Stimulated activated CD8-positive, alpha-beta memory T cell treated with anti-CD3 and anti-CD28 coated beads, Interleukin-7, amount 100 ng/mL, for 4 hours (primary cell): ENCODE measurements around the gene ATP10A.
"Not testable (repeated sequence)": the region's sequence is repeated elsewhere in the genome, so short reads cannot be mapped to it uniquely, and the experiment has no call there.

Experiments used
- DNase-seq, 2 donors: peaks; one replicate each; pipeline ENCODE4 v3.0.0-alpha.2; 2020; ENCODE audit warnings: low read depth in 2 of 2

The ATP10A gene

GRCh38 chr15:25856059-25856458 is 7.1 kb downstream of the ATP10A start:
- DNase-seq = not testable (repeated sequence)

- no peak for DNase-seq
Observed at GRCh38 chr15:25852661-25853524, 10.2 kb downstream of the ATP10A start.

- DNase-seq = no peak
Observed at GRCh38 chr15:25852027-25852426, 11.1 kb downstream of the ATP10A start.

- DNase-seq = peak; percentile 54 to 68
Observed at GRCh38 chr15:25850154-25851111, 12.7 kb downstream of the ATP10A start.

- DNase-seq = no peak
Observed at GRCh38 chr15:25849157-25849921, 13.8 kb downstream of the ATP10A start.

DNA sequence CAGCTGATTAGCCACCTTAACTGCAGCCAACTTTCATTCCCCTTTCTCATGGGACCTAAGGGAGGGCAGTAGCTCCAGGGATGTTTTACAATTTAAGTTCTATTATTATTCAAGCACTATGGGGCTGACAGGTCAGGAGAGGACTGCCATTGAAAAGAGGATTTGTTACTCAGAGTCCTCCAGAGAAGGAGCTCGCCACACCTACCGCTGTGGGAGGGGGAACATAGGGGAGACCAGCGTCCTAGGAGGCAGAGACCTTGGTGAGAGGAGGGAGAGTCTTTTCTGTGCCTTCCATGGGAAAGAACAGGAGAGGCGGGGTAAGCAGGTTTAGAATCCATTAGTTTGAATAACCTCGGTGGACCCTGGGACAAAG is 14.4 kb downstream of the ATP10A start:
- no peak for DNase-seq

DNA sequence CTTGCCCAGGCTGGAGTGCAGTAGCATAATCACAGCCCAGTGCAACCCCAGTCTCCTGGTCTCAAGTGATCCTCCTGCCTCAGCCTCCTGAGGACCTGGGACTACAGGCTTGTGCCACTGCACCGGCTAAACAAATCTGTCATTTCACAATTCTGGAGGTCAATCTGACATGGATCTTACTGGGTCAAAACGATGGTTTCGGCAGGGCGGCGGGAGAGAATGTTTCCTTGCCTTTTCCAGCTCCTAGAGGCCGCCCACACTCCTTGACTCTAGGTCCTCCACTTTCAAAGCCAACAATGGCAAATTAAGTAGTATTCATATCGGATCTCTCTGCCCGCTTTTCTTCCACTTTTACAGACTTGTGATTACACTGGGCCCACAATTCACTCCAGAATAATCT is 14.8 kb downstream of the ATP10A start:
- DNase-seq = no peak

GRCh38 chr15:25847051-25847450 is 16.1 kb downstream of the ATP10A start:
- no peak for DNase-seq

DNA sequence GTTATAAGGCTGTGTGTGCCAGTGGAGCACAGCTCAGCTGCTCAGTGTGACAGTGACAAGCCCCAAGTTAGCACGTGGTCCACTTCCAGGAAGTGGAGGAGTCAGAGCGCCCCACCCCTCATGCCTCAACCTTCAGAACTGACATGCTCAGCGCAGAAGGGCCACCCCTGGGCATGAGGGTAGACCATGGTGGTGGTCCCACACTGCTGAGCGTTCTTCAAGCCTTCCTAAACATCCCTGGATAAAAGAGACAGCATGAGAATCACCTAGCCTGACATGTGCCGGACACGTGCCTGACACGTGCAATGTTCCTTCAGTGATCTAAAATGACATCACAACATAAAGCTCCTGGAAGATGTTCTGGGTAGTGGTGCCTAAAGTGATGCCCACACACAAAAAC is 16.8 kb downstream of the ATP10A start:
- DNase-seq = peak; percentile 67 to 73

DNA sequence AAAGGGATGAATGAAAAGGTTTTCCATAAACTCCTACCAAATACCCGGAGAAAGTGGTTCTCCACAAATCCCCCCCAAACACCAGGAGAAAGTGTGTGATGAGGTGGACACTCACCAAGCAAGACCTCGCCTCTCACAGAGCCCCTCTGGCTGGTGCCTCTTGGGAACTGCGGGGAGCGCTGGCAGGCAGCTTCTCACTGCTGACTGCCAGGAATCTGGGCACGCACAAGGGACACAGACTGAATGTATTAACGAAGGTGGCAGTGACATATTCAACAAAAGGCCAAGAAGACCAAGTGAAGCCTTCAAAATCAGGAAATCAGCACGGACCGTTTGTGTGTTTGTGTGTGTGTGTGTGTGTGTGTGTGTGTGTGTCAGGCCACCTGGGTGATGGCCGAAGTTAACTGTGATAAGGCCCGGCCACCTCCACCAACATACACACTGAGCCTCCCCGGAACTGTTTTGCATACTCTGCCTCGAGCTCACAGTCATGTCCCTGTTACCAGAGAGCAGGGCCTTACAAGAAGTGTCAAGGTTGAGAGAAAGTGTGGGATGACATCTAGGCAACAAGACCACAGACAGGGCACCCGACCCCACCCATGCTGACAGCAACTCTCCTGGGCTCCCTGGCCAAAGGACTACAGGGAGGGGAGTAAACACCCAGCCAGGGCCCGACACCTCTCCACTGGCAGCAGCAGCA is 18.0 kb downstream of the ATP10A start:
- no peak for DNase-seq

DNA sequence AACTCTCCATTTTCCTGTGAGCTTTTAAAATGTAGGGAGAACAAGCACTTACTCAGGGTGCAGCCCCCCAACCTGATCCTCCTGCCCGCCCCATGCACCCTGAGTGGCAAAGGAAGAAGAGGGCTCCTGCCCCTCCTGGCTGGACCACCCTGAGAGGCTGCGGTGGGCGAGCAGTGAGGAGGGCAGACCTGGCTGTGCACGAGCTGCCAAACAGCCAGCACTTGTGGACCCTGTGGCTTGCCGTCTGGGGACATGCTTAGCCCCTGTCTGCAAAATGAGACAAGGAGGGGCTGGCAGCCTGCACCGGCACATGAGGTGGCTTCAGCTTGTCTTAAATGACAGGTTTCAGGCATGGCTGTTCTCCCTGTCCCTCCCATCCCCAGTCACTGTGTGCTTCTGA is 18.6 kb downstream of the ATP10A start:
- no peak for DNase-seq

- no peak for DNase-seq
Observed at GRCh38 chr15:25844076-25844475, 19.1 kb downstream of the ATP10A start.

DNA sequence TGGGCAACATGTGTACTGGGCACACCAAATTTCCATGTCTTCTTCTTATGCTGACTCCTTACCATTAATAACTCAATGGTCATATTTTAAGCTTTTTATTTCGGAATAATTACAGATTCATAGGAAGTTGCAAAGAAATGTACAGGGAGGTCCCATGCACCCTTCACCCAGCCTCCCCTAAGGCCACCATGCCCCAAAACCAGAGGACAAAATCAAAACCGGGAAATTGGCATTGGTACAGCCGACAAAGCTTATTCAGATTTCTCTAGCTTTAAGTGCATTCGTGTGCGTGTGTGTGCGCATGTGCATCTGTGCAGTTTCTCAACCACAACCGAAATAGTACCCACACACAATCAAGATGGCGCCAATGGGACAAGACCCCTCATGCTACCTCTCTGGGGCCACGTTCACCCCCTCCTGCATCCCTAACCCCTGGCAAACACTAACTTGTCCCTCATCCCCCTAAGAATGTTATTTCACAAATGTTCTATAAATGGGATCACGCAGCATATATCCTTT is 23.4 kb downstream of the ATP10A start:
- DNase-seq = no peak

GRCh38 chr15:25838871-25839195 is 24.3 kb downstream of the ATP10A start:
- DNase-seq = no peak

DNA sequence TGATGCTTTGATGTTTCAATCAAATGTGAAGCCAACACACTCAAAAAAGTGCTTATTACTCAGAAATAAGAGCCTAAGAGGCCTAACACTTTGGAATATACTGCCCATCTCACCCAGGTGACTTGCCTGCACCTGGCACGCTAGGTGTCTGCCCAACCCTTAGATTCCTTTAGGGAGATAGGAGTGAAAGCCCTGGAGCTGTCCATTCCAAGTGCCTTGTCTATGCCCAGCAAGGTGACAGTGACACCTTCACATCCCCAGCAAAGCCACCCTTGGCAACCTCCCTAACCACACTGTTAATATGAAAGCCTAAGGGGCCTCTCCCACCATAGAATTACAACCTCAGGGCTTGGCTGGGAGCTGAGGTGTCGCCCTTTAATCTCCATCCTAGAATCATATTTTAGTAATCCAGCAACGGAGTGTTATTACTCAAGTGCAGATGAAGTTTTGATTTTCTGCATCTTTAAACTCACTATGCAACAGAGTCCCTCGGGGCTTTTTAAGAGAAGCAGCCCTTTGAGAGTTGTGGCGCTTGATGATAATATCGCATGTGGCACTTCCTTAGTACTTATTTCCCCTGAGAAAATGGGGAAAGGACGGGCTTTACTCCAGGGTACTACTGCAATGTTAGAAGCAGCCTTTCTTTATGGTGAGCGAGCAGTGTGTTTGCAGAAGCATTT is 24.8 kb downstream of the ATP10A start:
- DNase-seq = no peak

- DNase-seq = no peak
Observed at GRCh38 chr15:25832158-25832557, 31.0 kb downstream of the ATP10A start.

DNA sequence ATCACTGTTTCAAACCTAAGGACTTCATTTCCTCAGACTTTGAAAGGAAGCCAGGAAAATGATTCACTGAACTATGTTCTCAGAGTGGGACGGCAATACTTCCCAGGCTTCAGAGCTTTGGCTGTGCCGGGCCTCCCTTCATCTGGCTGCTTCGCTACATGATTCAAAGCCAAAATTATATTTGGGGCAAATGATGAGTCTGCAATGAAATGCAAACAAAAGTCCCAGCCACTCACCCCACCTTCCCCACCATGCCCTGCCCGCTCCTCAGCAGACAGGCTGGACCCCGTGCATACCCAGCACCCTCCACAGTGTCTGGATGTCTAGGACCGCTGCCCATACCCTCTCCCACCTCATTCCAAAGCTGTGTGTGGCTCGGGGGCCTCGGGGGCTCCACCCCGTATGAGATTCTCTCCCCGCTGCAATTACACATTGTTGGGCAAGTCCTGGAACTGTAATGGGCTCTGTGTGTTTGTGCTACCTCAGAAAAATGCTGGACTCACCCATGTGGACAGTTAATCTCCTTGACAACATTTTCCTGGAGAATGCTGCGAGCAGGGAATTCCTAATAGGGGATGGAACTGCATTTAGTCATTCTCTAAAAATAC is 32.2 kb downstream of the ATP10A start:
- no peak for DNase-seq

- no peak for DNase-seq
Observed at GRCh38 chr15:25829073-25829472, 34.1 kb downstream of the ATP10A start.

- no peak for DNase-seq
Observed at GRCh38 chr15:25825207-25825606, 37.9 kb downstream of the ATP10A start.

GRCh38 chr15:25824618-25825017 is 38.5 kb downstream of the ATP10A start:
- no peak for DNase-seq
